Esophagus squamous epithelium (tissue), 5 donors: ENCODE measurements around the gene HSD17B13. TPM values are rescaled to one million over a fixed set of nuclear protein-coding genes. Genes with fewer than 3 reads are reported as not detected.

Experiments used
- DNase-seq: peaks from one replicate; lab custom pipeline; 2025; lab: John Stamatoyannopoulos, UW
- H3K27ac ChIP-seq, 4 donors: fragments of 200-600 bp; sonication (generic); one replicate each; pipeline ENCODE4 v1.5.1; 2016 to 2019; ENCODE audit warnings: mild to moderate bottlenecking in 1 of 4
- H3K27me3 ChIP-seq, 4 donors: fragments of 200-600 bp; sonication (generic); 1 replicate in 3 of 4; 2 replicates in 1 of 4; pipeline versions ENCODE4 v1.5.1 to v1.6.0; 2017 to 2021; ENCODE audit warnings: antibody characterized with exemption in 1 of 4
- H3K36me3 ChIP-seq, 3 donors: fragments of 200-600 bp; sonication (generic); one replicate each; pipeline ENCODE4 v1.5.1; 2016 to 2019
- H3K4me1 ChIP-seq, 3 donors: fragments of 200-600 bp; sonication (generic); one replicate each; pipeline ENCODE4 v1.5.1; 2017 to 2019
- H3K4me3 ChIP-seq, 4 donors: fragments of 200-600 bp; sonication (generic); 1 replicate in 3 of 4; 2 replicates in 1 of 4; pipeline ENCODE4 v1.5.1; 2016 to 2019; ENCODE audit warnings: mild to moderate bottlenecking in 2 of 4, moderate library complexity in 1 of 4
- H3K9me3 ChIP-seq, 3 donors: fragments of 200-600 bp; sonication (generic); one replicate each; pipeline ENCODE4 v1.5.1; 2016 to 2019
- CTCF ChIP-seq, 6 experiments: fragments of 450-650 bp in 4 of 6; fragments of 200-600 bp in 2 of 6; sonication (generic) in 2 of 6; IDR thresholded peaks; one replicate each; pipeline ENCODE4 v1.5.1; 2016 to 2019; ENCODE audit warnings: antibody characterized with exemption in 6 of 6, mild to moderate bottlenecking in 4 of 6, moderate library complexity in 4 of 6
- POLR2A ChIP-seq, 4 donors: fragments of 450-650 bp; IDR thresholded peaks; one replicate each; pipeline ENCODE4 v1.6.1; 2017; ENCODE audit warnings: antibody characterized with exemption in 4 of 4, mild to moderate bottlenecking in 4 of 4, moderate library complexity in 3 of 4
- WGBS, 2 donors: methylation state at CpG; one replicate each; pipeline ENCODE4 v1.1.5; 2018; 5-methylcytosine and 5-hydroxymethylcytosine counted together
- intact Hi-C: fragments of 100-400 bp; cut with DNase I; formaldehyde crosslinking; loops from one replicate; pipeline ENCODE4 v1.15.0; 2022
- small RNA-seq, 4 donors: library from RNA; depleted of rRNA; stranded (forward); fragments of <200 nt; gene quantifications; one replicate each; pipeline ENCODE3, GENCODE V24; 2016
- total RNA-seq, 4 donors: library from RNA; depleted of rRNA; stranded (reverse); fragments of >200 nt; gene quantifications; one replicate each; pipeline ENCODE4 v1.1.0, GENCODE V29; 2016
- donor health status: DM: yes; HTN: yes; CAD: no.

The HSD17B13 gene
- total RNA-seq, 4 donors from 2014 or later: not detected

- Histone ChIP-seq H3K27me3 (no peaks in the 10 kb centered on the region), H3K27ac (no peak overlapping the region), H3K36me3 (no peaks in the 10 kb centered on the region), H3K4me3 (no peak overlapping the region), H3K9me3 (no peaks in the 10 kb centered on the region), H3K4me1 (no peaks in the 10 kb centered on the region)
- TF ChIP-seq CTCF (IDR thresholded peaks at IDR 0.05) (no peak), POLR2A (IDR thresholded peaks at IDR 0.05) (no peak)
- intact Hi-C loops: no loop called here
- DNase-seq: no peak
- WGBS, 2 donors: 91 to 94% methylated on average over 2 of the region's 2 CpGs
Observed at GRCh38 chr4:87258677-87259076, 64.0 kb downstream of the HSD17B13 start.

DNA sequence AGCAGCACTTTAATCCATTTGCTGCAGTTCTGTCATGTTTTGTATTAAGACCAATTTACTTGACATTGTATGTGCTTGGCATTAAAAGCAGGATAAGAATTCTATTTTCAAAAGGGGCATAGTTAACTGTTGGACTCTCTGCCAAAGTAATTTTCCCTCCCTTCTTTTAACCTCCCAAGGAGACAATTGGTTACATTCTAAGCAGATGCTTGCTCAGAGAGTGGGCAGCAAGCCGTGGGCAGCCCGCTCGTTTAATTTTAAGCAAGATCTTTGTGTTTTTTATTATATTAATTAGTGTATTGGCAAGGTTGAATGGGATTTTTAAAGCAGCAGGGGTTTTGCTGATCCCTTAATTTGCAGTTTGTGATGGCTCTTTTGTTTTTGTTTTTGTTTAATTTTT lies 65.2 kb downstream of the HSD17B13 start:
- Histone ChIP-seq H3K36me3 (no peaks in the 10 kb centered on the region), H3K4me1 (no peaks in the 10 kb centered on the region), H3K27me3 (no peaks in the 10 kb centered on the region), H3K9me3 (no peaks in the 10 kb centered on the region), H3K27ac (no peak overlapping the region), H3K4me3 (no peak overlapping the region)
- 20 to 53% methylated on average over 3 of the region's 3 CpGs for WGBS, 2 donors
- no peak for DNase-seq
- intact Hi-C loops: no loop called here
- TF ChIP-seq POLR2A (IDR thresholded peaks at IDR 0.05) (no peak), CTCF (IDR thresholded peaks at IDR 0.05) (no peak)

- Histone ChIP-seq H3K4me3 (no peak overlapping the region), H3K36me3 (no peaks in the 10 kb centered on the region), H3K4me1 (peaks cover 0 to 4% (median 0%) of the 10 kb centered on the region in 3 donors), H3K27ac (no peak overlapping the region), H3K27me3 (no peaks in the 10 kb centered on the region), H3K9me3 (no peaks in the 10 kb centered on the region)
- intact Hi-C loops: no loop called here
- TF ChIP-seq POLR2A (IDR thresholded peaks at IDR 0.05) (no peak), CTCF (IDR thresholded peaks at IDR 0.05) (no peak)
- DNase-seq: no peak
- WGBS, 2 donors: 93 to 94% methylated on average over 1 of the region's 1 CpG
Observed at GRCh38 chr4:87255755-87256154, 66.9 kb downstream of the HSD17B13 start.

Small RNAs within 50 kb of the gene (small RNA-seq; reads per million reads assigned to genes)
- 0 reads per million in 4 donors for gene MIR5705

Other genes starting within 250 kb of the HSD17B13 start
- 1 to 10 TPM; 4.4 to 9.9 (median 6.9) TPM for gene KLHL8, start 102.3 kb downstream of the HSD17B13 start, total RNA-seq
- gene HSD17B11, start 68.3 kb upstream of the HSD17B13 start, total RNA-seq: 10 to 100 TPM in 2 of 4 donors, 1 to 10 TPM in 2; 4.2 to 41.8 (median 13.7) TPM
- gene NUDT9, start 99.7 kb upstream of the HSD17B13 start, total RNA-seq: 10 to 100 TPM; 14.7 to 19.1 (median 17.1) TPM
- gene SPARCL1, start 206.5 kb upstream of the HSD17B13 start, total RNA-seq: 100 to 1,000 TPM in 2 of 4 donors, 10 to 100 TPM in 2; 37.3 to 450 (median 131) TPM